ENCODE results near the gene MIF.

GRCh38 chr22:23858484-23858815 is 35.7 kb upstream of the MIF start:
- TF ChIP-seq EP300 (IDR thresholded peaks at IDR 0.05) (no peak), POLR2AphosphoS5 (IDR thresholded peaks at IDR 0.05) (no peak), POLR2A (IDR thresholded peaks at IDR 0.05) (no peak)
- TF ChIP-seq, protein P1, sequence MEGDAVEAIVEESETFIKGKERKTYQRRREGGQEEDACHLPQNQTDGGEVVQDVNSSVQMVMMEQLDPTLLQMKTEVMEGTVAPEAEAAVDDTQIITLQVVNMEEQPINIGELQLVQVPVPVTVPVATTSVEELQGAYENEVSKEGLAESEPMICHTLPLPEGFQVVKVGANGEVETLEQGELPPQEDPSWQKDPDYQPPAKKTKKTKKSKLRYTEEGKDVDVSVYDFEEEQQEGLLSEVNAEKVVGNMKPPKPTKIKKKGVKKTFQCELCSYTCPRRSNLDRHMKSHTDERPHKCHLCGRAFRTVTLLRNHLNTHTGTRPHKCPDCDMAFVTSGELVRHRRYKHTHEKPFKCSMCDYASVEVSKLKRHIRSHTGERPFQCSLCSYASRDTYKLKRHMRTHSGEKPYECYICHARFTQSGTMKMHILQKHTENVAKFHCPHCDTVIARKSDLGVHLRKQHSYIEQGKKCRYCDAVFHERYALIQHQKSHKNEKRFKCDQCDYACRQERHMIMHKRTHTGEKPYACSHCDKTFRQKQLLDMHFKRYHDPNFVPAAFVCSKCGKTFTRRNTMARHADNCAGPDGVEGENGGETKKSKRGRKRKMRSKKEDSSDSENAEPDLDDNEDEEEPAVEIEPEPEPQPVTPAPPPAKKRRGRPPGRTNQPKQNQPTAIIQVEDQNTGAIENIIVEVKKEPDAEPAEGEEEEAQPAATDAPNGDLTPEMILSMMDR (IDR thresholded peaks at IDR 0.05) = peak in 1 of 7 experiments; percentile 16

Measured in stomach (tissue), 4 donors.